ENCODE results near the gene CTR9. TPM values are rescaled to one million over a fixed set of nuclear protein-coding genes. Genes with fewer than 3 reads are reported as not detected.
"Not testable (repeated sequence)": the region's sequence is repeated elsewhere in the genome, so short reads cannot be mapped to it uniquely, and the experiment has no call there.

CTR9 gene
- total RNA-seq, 1 donor from 2014 or later: 43.7 TPM

- intact Hi-C loops (cut with micrococcal nuclease): loop anchor here (2.0 to 10.0 kb wide), 6 partner anchors 123 to 1235 kb away; partner anchors contain the start of genes RNF141 and WEE1
Observed at GRCh38 chr11:10809373-10810160, 58.5 kb downstream of the CTR9 start.

- intact Hi-C loops (cut with micrococcal nuclease): no loop called here
Observed at GRCh38 chr11:10813945-10814344, 62.9 kb downstream of the CTR9 start.

- intact Hi-C loops (cut with micrococcal nuclease): no loop called here
Observed at GRCh38 chr11:10818594-10818993, 67.5 kb downstream of the CTR9 start.

GRCh38 chr11:10822491-10822890 is 71.4 kb downstream of the CTR9 start:
- intact Hi-C loops (cut with micrococcal nuclease): not testable (repeated sequence)

- intact Hi-C loops (cut with micrococcal nuclease): no loop called here
Observed at GRCh38 chr11:10823152-10823579, 72.1 kb downstream of the CTR9 start.

- intact Hi-C loops (cut with micrococcal nuclease): no loop called here
Observed at GRCh38 chr11:10824888-10825287, 73.8 kb downstream of the CTR9 start.

GRCh38 chr11:10828402-10828801 is 77.4 kb downstream of the CTR9 start:
- intact Hi-C loops (cut with micrococcal nuclease): no loop called here

GRCh38 chr11:10829139-10829538 is 78.1 kb downstream of the CTR9 start:
- intact Hi-C loops (cut with micrococcal nuclease): no loop called here

Other genes with a start within 250 kb of the CTR9 start
- gene RNF141, start 210.1 kb upstream of the CTR9 start, total RNA-seq: 8.7 and 9.7 TPM in 2 replicates
- not detected in 2 replicates for gene LYVE1, start 182.6 kb upstream of the CTR9 start, total RNA-seq
- not detected in 2 replicates for gene IRAG1, start 57.5 kb upstream of the CTR9 start, total RNA-seq
- 815 and 838 TPM in 2 replicates for gene EIF4G2, start 57.7 kb downstream of the CTR9 start, total RNA-seq
- gene ZBED5, start 106.8 kb downstream of the CTR9 start, total RNA-seq: 49.3 and 49.4 TPM in 2 replicates

All from T-helper 2 cell treated with Interferon-gamma antibody and Interleukin-4, amounts not matched to agents 100 ng/mL and 5 ng/mL, for 36 hours (primary cell).